ENCODE results near the gene GPBP1L1.
"Not testable (repeated sequence)": the region's sequence is repeated elsewhere in the genome, so short reads cannot be mapped to it uniquely, and the experiment has no call there.

Gene GPBP1L1

GRCh38 chr1:45678489-45678888, 7.8 kb downstream of the GPBP1L1 start:
- Histone ChIP-seq H3K27ac (ENCODE audit: low read length) (no peak overlapping the region), H3K4me1 (ENCODE audit: low read length) (peaks cover 5% of the 10 kb centered on the region; the same call in 1 of the 2 replicates), H3K36me3 (replicated peaks; ENCODE audit: low read depth, low read length) (no peaks in the 10 kb centered on the region), H3K27me3 (ENCODE audit: low read depth, low read length) (no peaks in the 10 kb centered on the region), H2AFZ (ENCODE audit: low read depth, low read length) (no peak overlapping the region), H3K9me3 (ENCODE audit: insufficient read depth, low read length) (no peaks in the 10 kb centered on the region), H3K79me2 (ENCODE audit: low read length) (peaks cover 97% of the 10 kb centered on the region), H3K4me2 (ENCODE audit: low read length) (no peak overlapping the region), H4K20me1 (ENCODE audit: insufficient read depth, low read length) (peaks cover 79% of the 10 kb centered on the region), H3K9ac (ENCODE audit: low read length) (no peak overlapping the region), H3K4me3 (ENCODE audit: low read length) (no peak overlapping the region)
- TF ChIP-seq CTCF (IDR thresholded peaks at IDR 0.05; ENCODE audit: low read depth, low read length) = no peak
- TF ChIP-seq EZH2phosphoT487 (IDR thresholded peaks at IDR 0.05; ENCODE audit: low read depth) = no peak

GRCh38 chr1:45677751-45678245, 8.5 kb downstream of the GPBP1L1 start:
- Histone ChIP-seq H3K36me3 (replicated peaks; ENCODE audit: low read depth, low read length) (no peaks in the 10 kb centered on the region), H3K9me3 (ENCODE audit: insufficient read depth, low read length) (no peaks in the 10 kb centered on the region), H3K9ac (ENCODE audit: low read length) (no peak overlapping the region), H3K4me1 (ENCODE audit: low read length) (peaks cover 5% of the 10 kb centered on the region; the same call in 1 of the 2 replicates), H3K79me2 (ENCODE audit: low read length) (peaks cover 97% of the 10 kb centered on the region), H3K4me3 (ENCODE audit: low read length) (no peak overlapping the region), H4K20me1 (ENCODE audit: insufficient read depth, low read length) (peaks cover 85% of the 10 kb centered on the region), H3K27me3 (ENCODE audit: low read depth, low read length) (no peaks in the 10 kb centered on the region), H3K27ac (ENCODE audit: low read length) (no peak overlapping the region), H2AFZ (ENCODE audit: low read depth, low read length) (no peak overlapping the region), H3K4me2 (ENCODE audit: low read length) (no peak overlapping the region)
- TF ChIP-seq EZH2phosphoT487 (IDR thresholded peaks at IDR 0.05; ENCODE audit: low read depth) (no peak), CTCF (IDR thresholded peaks at IDR 0.05; ENCODE audit: low read depth, low read length) (no peak)

GRCh38 chr1:45676553-45676952, 9.8 kb downstream of the GPBP1L1 start:
- not testable (repeated sequence) for H3K27ac ChIP-seq (ENCODE audit: low read length); H3K4me3 ChIP-seq (ENCODE audit: low read length); H3K4me2 ChIP-seq (ENCODE audit: low read length); H2AFZ ChIP-seq (ENCODE audit: low read depth, low read length); H3K27me3 ChIP-seq (ENCODE audit: low read depth, low read length); H3K36me3 ChIP-seq (replicated peaks; ENCODE audit: low read depth, low read length); H3K4me1 ChIP-seq (ENCODE audit: low read length); H3K9me3 ChIP-seq (ENCODE audit: insufficient read depth, low read length); H3K9ac ChIP-seq (ENCODE audit: low read length)
- H4K20me1 ChIP-seq (ENCODE audit: insufficient read depth, low read length) = peaks cover 78% of the 10 kb centered on the region
- H3K79me2 ChIP-seq (ENCODE audit: low read length) = peaks cover 96% of the 10 kb centered on the region

- no peaks in the 10 kb centered on the region for H3K4me1 ChIP-seq (ENCODE audit: low read length)
- no peak overlapping the region for H3K4me2 ChIP-seq (ENCODE audit: low read length)
- no peaks in the 10 kb centered on the region for H3K27me3 ChIP-seq (ENCODE audit: low read depth, low read length)
- no peak for TF ChIP-seq CTCF (IDR thresholded peaks at IDR 0.05; ENCODE audit: low read depth, low read length)
- H2AFZ ChIP-seq (ENCODE audit: low read depth, low read length) = no peak overlapping the region
- H3K36me3 ChIP-seq (replicated peaks; ENCODE audit: low read depth, low read length) = no peaks in the 10 kb centered on the region
- no peaks in the 10 kb centered on the region for H3K9me3 ChIP-seq (ENCODE audit: insufficient read depth, low read length)
- no peak overlapping the region for H3K4me3 ChIP-seq (ENCODE audit: low read length)
- peaks cover 78% of the 10 kb centered on the region for H4K20me1 ChIP-seq (ENCODE audit: insufficient read depth, low read length)
- peaks cover 94% of the 10 kb centered on the region for H3K79me2 ChIP-seq (ENCODE audit: low read length)
- no peak overlapping the region for H3K27ac ChIP-seq (ENCODE audit: low read length)
- H3K9ac ChIP-seq (ENCODE audit: low read length) = no peak overlapping the region
These were observed 11.9 kb downstream of the GPBP1L1 start for GRCh38 chr1:45674478-45674877.

GRCh38 chr1:45673956-45674355, 12.4 kb downstream of the GPBP1L1 start:
- Histone ChIP-seq H3K9ac (ENCODE audit: low read length) (no peak overlapping the region), H3K9me3 (ENCODE audit: insufficient read depth, low read length) (no peaks in the 10 kb centered on the region), H2AFZ (ENCODE audit: low read depth, low read length) (no peak overlapping the region), H4K20me1 (ENCODE audit: insufficient read depth, low read length) (peaks cover 78% of the 10 kb centered on the region), H3K4me2 (ENCODE audit: low read length) (no peak overlapping the region), H3K36me3 (replicated peaks; ENCODE audit: low read depth, low read length) (no peaks in the 10 kb centered on the region), H3K4me3 (ENCODE audit: low read length) (no peak overlapping the region), H3K4me1 (ENCODE audit: low read length) (no peaks in the 10 kb centered on the region), H3K27ac (ENCODE audit: low read length) (no peak overlapping the region), H3K27me3 (ENCODE audit: low read depth, low read length) (no peaks in the 10 kb centered on the region), H3K79me2 (ENCODE audit: low read length) (peaks cover 94% of the 10 kb centered on the region)
- no peak for TF ChIP-seq EZH2phosphoT487 (IDR thresholded peaks at IDR 0.05; ENCODE audit: low read depth)
- no peak for TF ChIP-seq CTCF (IDR thresholded peaks at IDR 0.05; ENCODE audit: low read depth, low read length)

All from OCI-LY3 (cell line).